ENCODE measurements around the gene LMNA. TPM values are rescaled to one million over a fixed set of nuclear protein-coding genes. Genes with fewer than 3 reads are reported as not detected.

Gene LMNA
- total and polyA plus RNA-seq, 10 of the 15 experiments (the other 5 are each of a cell fraction or from before 2014, with no cell fraction given) = 0.42 to 334 (median 81.1) TPM

GRCh38 chr1:156076609-156077429, 37.7 kb upstream of the LMNA start (continued):
- TF ChIP-seq E2F8 (IDR thresholded peaks at IDR 0.05; ENCODE audit: low read depth, partially characterized antibody) = no peak
- TF ChIP-seq HDAC2 (IDR thresholded peaks at IDR 0.05) = no peak
- no peak for TF ChIP-seq SREBF2 (IDR thresholded peaks at IDR 0.05; ENCODE audit: low read length)
- no peak for TF ChIP-seq SMC3 (IDR thresholded peaks at IDR 0.05; ENCODE audit: borderline replicate concordance, low read length)
- TF ChIP-seq CREM (IDR thresholded peaks at IDR 0.05; ENCODE audit: low read depth) = no peak
- peak; percentile 37 for TF ChIP-seq SP1 (IDR thresholded peaks at IDR 0.05; ENCODE audit: low read depth, low read length)
- TF ChIP-seq PBX3 (IDR thresholded peaks at IDR 0.05; ENCODE audit: insufficient replicate concordance, low read depth, low read length) = no peak
- peak; percentile 94 for TF ChIP-seq ZBTB33 (IDR thresholded peaks at IDR 0.05)
- no peak for TF ChIP-seq IRF3 (IDR thresholded peaks at IDR 0.05)
- no peak for TF ChIP-seq TCF12 (IDR thresholded peaks at IDR 0.05; ENCODE audit: low read depth, low read length)
- no peak for TF ChIP-seq ETV6 (conservative IDR thresholded peaks at IDR 0.05 in 1 of 2, IDR thresholded peaks at IDR 0.05 in 1 of 2; ENCODE audit: borderline replicate concordance in 1 of 2, low read depth in 1 of 2)
- no peak for TF ChIP-seq WRNIP1 (IDR thresholded peaks at IDR 0.05; ENCODE audit: borderline replicate concordance, low read depth, low read length)
- TF ChIP-seq HDGF (IDR thresholded peaks at IDR 0.05) = peak; percentile 49; the same call in 1 of the 2 replicates
- TF ChIP-seq LARP7 (IDR thresholded peaks at IDR 0.05) = no peak
- no peak for TF ChIP-seq E4F1 (IDR thresholded peaks at IDR 0.05; ENCODE audit: borderline replicate concordance, partially characterized antibody)
- no peak for TF ChIP-seq MEF2B (IDR thresholded peaks at IDR 0.05; ENCODE audit: partially characterized antibody, poor library complexity, severe bottlenecking)
- peak; percentile 64; the same call in 1 of the 2 replicates for TF ChIP-seq POLR2A (IDR thresholded peaks at IDR 0.05; ENCODE audit: low read depth, low read length)
- TF ChIP-seq RELA (IDR thresholded peaks at IDR 0.05; ENCODE audit: borderline replicate concordance, partially characterized antibody) = no peak
- no peak; the same call in 1 of the 2 replicates for TF ChIP-seq MAX (IDR thresholded peaks at IDR 0.05; ENCODE audit: low read depth, low read length)
- TF ChIP-seq SPI1 (IDR thresholded peaks at IDR 0.05; ENCODE audit: borderline replicate concordance, insufficient read depth, low read depth, low read length) = no peak

All from GM12878 (cell line).